ENCODE data around the gene ANKRD28. TPM values are rescaled to one million over a fixed set of nuclear protein-coding genes. Genes with fewer than 3 reads are reported as not detected.

ANKRD28 gene
- total RNA-seq, 1 experiment from 2014 or later = 53.0 TPM

DNA sequence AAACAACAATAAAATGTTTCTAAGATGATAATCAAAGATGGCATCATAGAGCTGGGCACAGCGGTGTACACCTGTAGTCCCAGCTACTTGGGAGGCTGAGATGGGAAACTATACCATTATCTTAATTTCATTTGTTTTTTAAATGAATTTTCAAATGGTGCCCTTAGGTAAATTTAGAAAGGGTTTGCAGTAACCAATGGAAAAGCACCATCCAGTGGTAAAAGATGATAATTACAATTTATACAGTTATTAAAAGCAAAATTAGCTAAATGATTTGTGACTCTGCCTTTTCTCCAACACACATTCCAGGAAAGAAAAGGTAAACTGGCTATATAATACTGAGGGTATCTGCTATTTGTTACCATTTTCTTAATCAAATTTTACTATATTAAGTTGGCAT, 14.4 kb upstream of the ANKRD28 start:
- Histone ChIP-seq H3K36me3 (ENCODE audit: low read depth, low read length) (no peaks in the 10 kb centered on the region), H3K9me2 (replicated peaks; ENCODE audit: low read length) (no peaks in the 10 kb centered on the region), H3K4me1 (ENCODE audit: insufficient read depth, low read length) (peaks cover 22% of the 10 kb centered on the region), H3K9me3 (ENCODE audit: low read length) (no peaks in the 10 kb centered on the region), H3K9ac (ENCODE audit: low read length) (no peak overlapping the region), H4K20me1 (ENCODE audit: low read length) (no peaks in the 10 kb centered on the region), H3K4me2 (ENCODE audit: low read length) (no peak overlapping the region), H3K79me2 (ENCODE audit: low read length) (peaks cover 72% of the 10 kb centered on the region), H3K27ac (ENCODE audit: low read length) (no peak overlapping the region), H3F3A (ENCODE audit: low read length, unreplicated experiment) (no peaks in the 10 kb centered on the region), H3K4me3 (ENCODE audit: low read length) (no peak overlapping the region), H3K27me3 (ENCODE audit: low read length) (no peaks in the 10 kb centered on the region), H2AFZ (ENCODE audit: low read length) (no peak overlapping the region)
- TF ChIP-seq, protein P1, sequence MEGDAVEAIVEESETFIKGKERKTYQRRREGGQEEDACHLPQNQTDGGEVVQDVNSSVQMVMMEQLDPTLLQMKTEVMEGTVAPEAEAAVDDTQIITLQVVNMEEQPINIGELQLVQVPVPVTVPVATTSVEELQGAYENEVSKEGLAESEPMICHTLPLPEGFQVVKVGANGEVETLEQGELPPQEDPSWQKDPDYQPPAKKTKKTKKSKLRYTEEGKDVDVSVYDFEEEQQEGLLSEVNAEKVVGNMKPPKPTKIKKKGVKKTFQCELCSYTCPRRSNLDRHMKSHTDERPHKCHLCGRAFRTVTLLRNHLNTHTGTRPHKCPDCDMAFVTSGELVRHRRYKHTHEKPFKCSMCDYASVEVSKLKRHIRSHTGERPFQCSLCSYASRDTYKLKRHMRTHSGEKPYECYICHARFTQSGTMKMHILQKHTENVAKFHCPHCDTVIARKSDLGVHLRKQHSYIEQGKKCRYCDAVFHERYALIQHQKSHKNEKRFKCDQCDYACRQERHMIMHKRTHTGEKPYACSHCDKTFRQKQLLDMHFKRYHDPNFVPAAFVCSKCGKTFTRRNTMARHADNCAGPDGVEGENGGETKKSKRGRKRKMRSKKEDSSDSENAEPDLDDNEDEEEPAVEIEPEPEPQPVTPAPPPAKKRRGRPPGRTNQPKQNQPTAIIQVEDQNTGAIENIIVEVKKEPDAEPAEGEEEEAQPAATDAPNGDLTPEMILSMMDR (conservative IDR thresholded peaks at IDR 0.05; ENCODE audit: low read depth, low read length) = peak; percentile 69
- no peak for TF ChIP-seq EZH2phosphoT487 (IDR thresholded peaks at IDR 0.05; ENCODE audit: borderline replicate concordance, low read length)
- no TSS peak for BruUV-seq (replicated peaks)
- intact Hi-C loops (cut with micrococcal nuclease) = loop anchor here (1.0 to 10.0 kb wide), 3 partner anchors 119 to 333 kb away; no protein-coding TSS in a partner anchor
- DNase-seq (peak; percentile 66), ATAC-seq (no peak)
- CTCF ChIA-PET = interaction anchor here (0.5 to 1.4 kb wide), 6 partner anchors 10 to 572 kb away, joined by 3 to 6 read pairs (median 3); no protein-coding TSS in a partner anchor
- POLR2A ChIA-PET (ENCODE audit: unreplicated experiment) = no interaction called here

DNA sequence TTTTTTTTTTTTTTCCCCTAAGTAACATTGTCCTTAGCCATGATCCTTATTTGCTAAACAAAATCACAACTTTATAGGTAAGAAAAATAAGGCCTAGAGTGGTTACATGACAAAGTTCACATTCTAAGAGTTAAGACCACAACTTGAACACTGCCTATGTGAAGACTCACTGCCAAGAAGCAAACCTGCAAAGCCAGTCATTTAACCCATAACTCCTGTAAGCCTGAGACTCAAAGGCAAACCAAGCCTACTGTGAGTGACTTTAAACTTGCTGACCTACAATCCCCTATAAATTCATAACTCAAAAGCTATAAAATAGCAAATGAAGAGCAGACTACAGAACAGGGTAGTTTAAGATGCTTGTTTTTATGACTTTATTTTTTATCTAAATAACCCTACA, 12.9 kb upstream of the ANKRD28 start:
- TF ChIP-seq EZH2 (IDR thresholded peaks at IDR 0.05; ENCODE audit: low read length, unreplicated experiment) (no peak), EZH2phosphoT487 (IDR thresholded peaks at IDR 0.05; ENCODE audit: borderline replicate concordance, low read length) (no peak)
- TF ChIP-seq, protein P1 (conservative IDR thresholded peaks at IDR 0.05; ENCODE audit: low read depth, low read length) = no peak
- no peaks in the 10 kb centered on the region for H3K36me3 ChIP-seq (ENCODE audit: low read depth, low read length)
- no peaks in the 10 kb centered on the region for H3F3A ChIP-seq (ENCODE audit: low read length, unreplicated experiment)
- H3K79me2 ChIP-seq (ENCODE audit: low read length) = peaks cover 68% of the 10 kb centered on the region
- no peaks in the 10 kb centered on the region for H3K27me3 ChIP-seq (ENCODE audit: low read length)
- ChIA-PET POLR2A (ENCODE audit: unreplicated experiment) (interaction anchor here (0.6 to 0.7 kb wide), 2 partner anchors 164 to 180 kb away, joined by 3 read pairs; no protein-coding TSS in a partner anchor), CTCF (interaction anchor here (1.1 kb wide), 1 partner anchor 180 kb away, joined by 5 read pairs; no protein-coding TSS in a partner anchor)
- H4K20me1 ChIP-seq (ENCODE audit: low read length) = no peaks in the 10 kb centered on the region
- no peak for DNase-seq
- peak; percentile 61 for ATAC-seq
- no peaks in the 10 kb centered on the region for H3K9me3 ChIP-seq (ENCODE audit: low read length)
- no TSS peak for BruUV-seq (replicated peaks)
- H3K27ac ChIP-seq (ENCODE audit: low read length) = no peak overlapping the region
- H3K4me2 ChIP-seq (ENCODE audit: low read length) = no peak overlapping the region
- H3K9ac ChIP-seq (ENCODE audit: low read length) = no peak overlapping the region
- intact Hi-C loops (cut with micrococcal nuclease) = loop anchor here (10.0 kb wide), 1 partner anchor 334 kb away; no protein-coding TSS in a partner anchor
- no peak overlapping the region for H2AFZ ChIP-seq (ENCODE audit: low read length)
- no peaks in the 10 kb centered on the region for H3K9me2 ChIP-seq (replicated peaks; ENCODE audit: low read length)
- no peak overlapping the region for H3K4me3 ChIP-seq (ENCODE audit: low read length)
- H3K4me1 ChIP-seq (ENCODE audit: insufficient read depth, low read length) = peaks cover 20% of the 10 kb centered on the region

DNA sequence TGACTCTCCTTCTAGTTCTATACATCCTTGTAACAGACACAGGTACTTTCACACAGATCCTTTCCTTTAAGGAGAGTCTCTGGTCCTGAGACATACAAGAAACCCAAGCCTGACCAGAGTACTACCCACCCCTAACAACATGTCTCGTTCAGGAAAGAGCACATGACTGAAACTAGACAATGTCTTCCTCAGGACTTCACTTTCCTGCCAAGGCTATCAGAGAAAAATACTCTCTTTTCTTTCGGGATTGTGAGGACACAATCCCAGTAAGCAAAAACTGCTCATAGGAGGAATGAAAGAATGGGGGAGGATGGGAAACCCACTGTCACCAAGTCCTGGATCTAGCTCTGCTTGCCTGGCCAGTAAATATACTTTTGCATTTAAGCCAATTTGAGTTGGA, 11.5 kb upstream of the ANKRD28 start:
- no TSS peak for BruUV-seq (replicated peaks)
- no peaks in the 10 kb centered on the region for H3K9me3 ChIP-seq (ENCODE audit: low read length)
- no peaks in the 10 kb centered on the region for H3K9me2 ChIP-seq (replicated peaks; ENCODE audit: low read length)
- no peaks in the 10 kb centered on the region for H3K27me3 ChIP-seq (ENCODE audit: low read length)
- H3K4me1 ChIP-seq (ENCODE audit: insufficient read depth, low read length) = peaks cover 34% of the 10 kb centered on the region
- DNase-seq (no peak), ATAC-seq (no peak)
- no peak overlapping the region for H3K9ac ChIP-seq (ENCODE audit: low read length)
- no peak overlapping the region for H2AFZ ChIP-seq (ENCODE audit: low read length)
- no peak for TF ChIP-seq EZH2phosphoT487 (IDR thresholded peaks at IDR 0.05; ENCODE audit: borderline replicate concordance, low read length)
- TF ChIP-seq, protein P1 (conservative IDR thresholded peaks at IDR 0.05; ENCODE audit: low read depth, low read length) = no peak
- no peak for TF ChIP-seq EZH2 (IDR thresholded peaks at IDR 0.05; ENCODE audit: low read length, unreplicated experiment)
- H3K4me2 ChIP-seq (ENCODE audit: low read length) = no peak overlapping the region
- no peak overlapping the region for H3K27ac ChIP-seq (ENCODE audit: low read length)
- H3K79me2 ChIP-seq (ENCODE audit: low read length) = peaks cover 73% of the 10 kb centered on the region
- intact Hi-C loops (cut with micrococcal nuclease) = no loop called here
- ChIA-PET POLR2A (ENCODE audit: unreplicated experiment) (no interaction called here), CTCF (no interaction called here)
- no peaks in the 10 kb centered on the region for H4K20me1 ChIP-seq (ENCODE audit: low read length)
- H3K36me3 ChIP-seq (ENCODE audit: low read depth, low read length) = no peaks in the 10 kb centered on the region
- H3K4me3 ChIP-seq (ENCODE audit: low read length) = no peak overlapping the region
- H3F3A ChIP-seq (ENCODE audit: low read length, unreplicated experiment) = no peaks in the 10 kb centered on the region

All from PC-3 (cell line).